HAP-1 (cell line): Measurements from ENCODE around the gene REEP6.
"Not testable (repeated sequence)": the region's sequence is repeated elsewhere in the genome, so short reads cannot be mapped to it uniquely, and the experiment has no call there.

ENCODE experiments used
- DNase-seq, 2 experiments: peaks; one replicate each; pipeline ENCODE4 v3.0.0-alpha.2; 2016 to 2020; ENCODE audit warnings: low spot score in 2 of 2
- H3K27me3 ChIP-seq: fragments of 250-450 bp; sonication (Bioruptor Pico); 2 replicates; pipeline ENCODE4 v1.5.1; 2020; ENCODE audit warnings: low read depth, mild to moderate bottlenecking, moderate library complexity
- H3K36me3 ChIP-seq: fragments of 250-450 bp; sonication (Bioruptor Pico); replicated peaks from 2 replicates; pipeline ENCODE4 v1.5.1; 2020; ENCODE audit warnings: mild to moderate bottlenecking
- H3K4me1 ChIP-seq: fragments of 250-450 bp; sonication (Bioruptor Pico); 2 replicates; pipeline ENCODE4 v1.5.1; 2020; ENCODE audit warnings: mild to moderate bottlenecking
- H3K4me3 ChIP-seq: fragments of 250-450 bp; sonication (Bioruptor Pico); 2 replicates; pipeline ENCODE4 v1.5.1; 2020; ENCODE audit warnings: mild to moderate bottlenecking, moderate library complexity
- H3K9me3 ChIP-seq: fragments of 250-450 bp; sonication (Bioruptor Pico); 2 replicates; pipeline ENCODE4 v1.5.1; 2020; ENCODE audit warnings: mild to moderate bottlenecking, moderate library complexity
- in situ Hi-C: fragments of 300-500 bp; cut with MboI; formaldehyde crosslinking; loops from 3 replicates; pipeline ENCODE4 v1.14.3; 2020; ENCODE audit warnings: low sequenced_read_pairs, inconsistent platforms, mixed read lengths

REEP6 gene

GRCh38 chr19:1528596-1529429 lies 37.8 kb downstream of the REEP6 start:
- Histone ChIP-seq H3K4me1 (no peaks in the 10 kb centered on the region), H3K27me3 (peaks cover 14% of the 10 kb centered on the region; the same call in 1 of the 2 replicates), H3K4me3 (no peak overlapping the region), H3K9me3 (no peaks in the 10 kb centered on the region), H3K36me3 (no peaks in the 10 kb centered on the region)
- DNase-seq, result no peak
- in situ Hi-C loops, result no loop called here

DNA sequence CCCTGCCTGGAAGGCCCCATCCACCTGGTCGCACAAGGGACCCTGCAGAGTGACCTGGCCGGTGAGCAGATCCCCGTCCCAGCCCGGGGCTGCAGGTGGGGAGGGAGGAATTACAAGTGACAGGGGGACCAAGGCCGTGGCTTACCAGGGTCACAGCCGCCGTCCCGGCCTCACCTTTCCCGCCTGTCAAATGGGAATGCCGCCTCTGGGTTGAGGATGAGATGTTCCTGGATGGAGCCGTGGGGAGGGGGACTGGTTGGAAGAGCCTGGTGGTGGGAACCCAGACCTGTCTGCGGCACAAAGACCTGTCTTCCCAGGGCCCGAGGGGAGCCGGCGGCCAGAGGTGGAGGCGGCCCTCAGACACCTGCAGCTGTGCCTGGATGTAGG lies 38.4 kb downstream of the REEP6 start:
- H3K9me3 ChIP-seq, result no peaks in the 10 kb centered on the region
- no peak overlapping the region for H3K4me3 ChIP-seq
- no peaks in the 10 kb centered on the region for H3K36me3 ChIP-seq
- peaks cover 13% of the 10 kb centered on the region; the same call in 1 of the 2 replicates for H3K27me3 ChIP-seq
- in situ Hi-C loops, result no loop called here
- H3K4me1 ChIP-seq, result no peaks in the 10 kb centered on the region
- DNase-seq, result no peak

DNA sequence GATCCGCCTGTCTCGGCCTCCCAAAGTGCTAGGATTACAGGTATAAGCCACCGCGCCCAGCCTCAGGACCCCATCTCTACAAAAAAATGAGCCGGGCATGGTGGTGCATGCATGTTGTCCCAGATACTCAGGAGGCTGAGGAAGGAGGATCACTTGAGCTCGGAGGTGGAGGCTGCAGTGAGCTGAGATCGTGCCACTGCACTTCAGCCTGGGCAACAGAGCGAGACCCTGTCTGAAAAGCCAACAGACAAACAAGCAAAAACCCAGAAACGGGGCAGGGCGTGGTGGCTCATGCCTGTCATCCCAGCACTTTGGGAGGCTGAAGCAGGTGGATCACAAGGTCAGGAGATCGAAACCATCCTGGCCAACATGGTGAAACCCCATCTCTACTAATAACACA lies 39.9 kb downstream of the REEP6 start:
- H3K4me3 ChIP-seq, in situ Hi-C loops, H3K27me3 ChIP-seq, DNase-seq, H3K4me1 ChIP-seq, H3K36me3 ChIP-seq, H3K9me3 ChIP-seq: not testable (repeated sequence)

DNA sequence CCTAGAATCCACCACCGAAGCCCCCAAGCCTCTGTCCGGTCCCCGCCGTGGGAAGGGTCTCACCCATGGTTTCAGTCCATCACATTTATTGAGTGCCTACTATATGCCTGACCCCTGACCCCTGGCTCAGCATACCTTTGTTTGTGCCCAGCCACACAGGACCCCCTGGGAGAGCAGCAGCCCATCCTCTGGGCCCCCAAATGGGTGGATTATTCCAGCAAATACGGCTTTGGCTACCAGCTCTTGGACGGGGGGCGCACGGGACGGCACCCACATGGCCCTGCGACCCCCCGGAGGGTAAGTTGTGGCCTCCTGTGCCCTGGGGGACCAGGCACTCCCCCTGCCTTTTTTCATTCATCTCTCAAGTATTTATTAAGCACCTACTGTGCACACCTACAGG lies 40.6 kb downstream of the REEP6 start:
- in situ Hi-C loops, result no loop called here

GRCh38 chr19:1532003-1532402 lies 41.0 kb downstream of the REEP6 start:
- H3K36me3 ChIP-seq, result no peaks in the 10 kb centered on the region
- no peaks in the 10 kb centered on the region for H3K4me1 ChIP-seq
- DNase-seq, result no peak
- H3K27me3 ChIP-seq, result no peaks in the 10 kb centered on the region
- H3K4me3 ChIP-seq, result no peak overlapping the region
- no peaks in the 10 kb centered on the region for H3K9me3 ChIP-seq
- in situ Hi-C loops, result no loop called here

More for the DNA sequence above, 40.6 kb downstream of the REEP6 start:
- Histone ChIP-seq H3K4me1 (no peaks in the 10 kb centered on the region), H3K4me3 (no peak overlapping the region), H3K36me3 (no peaks in the 10 kb centered on the region), H3K9me3 (no peaks in the 10 kb centered on the region), H3K27me3 (no peaks in the 10 kb centered on the region)
- no peak for DNase-seq

DNA sequence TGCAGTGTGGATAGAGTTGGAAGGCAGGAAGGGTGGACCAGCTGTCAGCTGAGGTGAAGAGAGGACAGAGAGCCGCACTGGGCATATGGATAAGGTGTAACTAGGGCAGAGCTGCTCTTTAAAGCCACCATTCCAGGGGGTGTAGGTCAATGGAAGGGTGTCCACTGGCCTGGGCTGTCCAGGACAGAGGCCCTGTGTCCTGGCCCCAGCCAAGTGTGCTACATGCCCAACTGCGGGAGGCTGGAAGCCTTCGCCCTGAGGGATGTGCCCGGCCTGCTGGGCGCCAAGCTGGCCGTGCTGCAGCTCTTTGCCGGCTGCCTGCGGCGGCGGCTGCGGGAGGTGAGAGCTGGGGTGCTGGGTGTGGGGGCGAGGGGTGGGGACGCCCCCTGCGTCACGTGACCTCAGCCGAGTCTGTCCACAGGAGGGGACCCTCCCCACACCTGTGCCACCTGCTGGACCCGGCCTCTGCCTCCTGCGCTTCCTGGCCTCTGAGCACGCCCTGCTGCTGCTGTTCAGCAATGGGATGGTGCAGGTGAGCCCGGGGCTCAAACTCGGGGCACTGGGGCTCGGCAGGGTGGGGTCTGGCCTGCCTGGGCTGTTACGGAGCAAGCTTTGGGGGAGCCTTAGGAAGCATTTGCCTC lies 42.6 kb downstream of the REEP6 start:
- DNase-seq, result no peak
- in situ Hi-C loops, result no loop called here
- no peaks in the 10 kb centered on the region for H3K27me3 ChIP-seq
- H3K9me3 ChIP-seq, result no peaks in the 10 kb centered on the region
- no peaks in the 10 kb centered on the region for H3K4me1 ChIP-seq
- H3K4me3 ChIP-seq, result no peak overlapping the region
- H3K36me3 ChIP-seq, result no peaks in the 10 kb centered on the region

DNA sequence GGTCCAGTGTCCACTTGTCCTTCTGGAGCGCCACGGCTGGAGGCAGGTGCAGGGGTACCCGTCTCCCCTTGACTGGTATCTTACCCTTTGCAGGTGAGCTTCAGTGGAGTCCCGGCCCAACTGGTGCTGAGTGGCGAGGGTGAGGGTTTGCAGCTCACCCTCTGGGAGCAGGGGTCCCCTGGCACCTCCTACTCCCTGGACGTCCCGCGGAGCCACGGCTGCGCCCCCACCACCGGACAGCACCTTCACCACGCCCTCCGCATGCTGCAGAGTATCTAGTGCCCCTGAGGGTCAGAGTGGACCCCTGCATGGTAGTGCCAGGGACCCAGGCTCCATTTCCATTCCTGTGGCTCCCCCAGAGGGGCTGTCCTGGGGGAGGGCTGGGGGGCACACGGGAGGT lies 44.0 kb downstream of the REEP6 start:
- no peak for DNase-seq
- in situ Hi-C loops, result no loop called here
- H3K27me3 ChIP-seq, result no peaks in the 10 kb centered on the region
- no peaks in the 10 kb centered on the region for H3K4me1 ChIP-seq
- H3K4me3 ChIP-seq, result no peak overlapping the region
- no peaks in the 10 kb centered on the region for H3K36me3 ChIP-seq
- no peaks in the 10 kb centered on the region for H3K9me3 ChIP-seq

GRCh38 chr19:1535699-1536098 lies 44.7 kb downstream of the REEP6 start:
- H3K4me3 ChIP-seq, H3K27me3 ChIP-seq, H3K4me1 ChIP-seq, H3K9me3 ChIP-seq, DNase-seq, in situ Hi-C loops, H3K36me3 ChIP-seq: not testable (repeated sequence)

DNA sequence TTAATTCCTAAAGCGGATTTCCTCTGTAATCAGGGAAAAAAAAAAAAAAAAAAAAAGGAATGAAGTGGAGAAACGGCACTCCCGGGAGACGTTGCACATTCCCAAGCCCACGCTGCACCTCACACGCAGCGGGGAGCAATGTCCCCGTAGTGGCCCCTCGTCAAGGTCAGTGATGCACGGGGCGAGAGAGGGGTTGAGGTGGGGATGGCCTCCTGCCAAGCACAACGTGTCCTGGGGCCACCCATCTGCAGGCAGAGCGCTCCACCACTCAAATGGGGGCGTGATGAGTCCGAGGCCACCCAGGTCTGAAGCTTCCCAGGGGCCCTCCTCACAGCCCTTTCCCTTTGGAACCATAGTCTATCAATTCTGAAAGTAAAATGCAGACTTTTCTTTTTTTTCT lies 48.0 kb downstream of the REEP6 start:
- no peak for DNase-seq
- Histone ChIP-seq H3K9me3 (peaks cover 3% of the 10 kb centered on the region; the same call in 1 of the 2 replicates), H3K27me3 (no peaks in the 10 kb centered on the region), H3K36me3 (no peaks in the 10 kb centered on the region), H3K4me1 (peaks cover 2% of the 10 kb centered on the region; the same call in 1 of the 2 replicates), H3K4me3 (no peak overlapping the region)
- in situ Hi-C loops, result no loop called here

DNA sequence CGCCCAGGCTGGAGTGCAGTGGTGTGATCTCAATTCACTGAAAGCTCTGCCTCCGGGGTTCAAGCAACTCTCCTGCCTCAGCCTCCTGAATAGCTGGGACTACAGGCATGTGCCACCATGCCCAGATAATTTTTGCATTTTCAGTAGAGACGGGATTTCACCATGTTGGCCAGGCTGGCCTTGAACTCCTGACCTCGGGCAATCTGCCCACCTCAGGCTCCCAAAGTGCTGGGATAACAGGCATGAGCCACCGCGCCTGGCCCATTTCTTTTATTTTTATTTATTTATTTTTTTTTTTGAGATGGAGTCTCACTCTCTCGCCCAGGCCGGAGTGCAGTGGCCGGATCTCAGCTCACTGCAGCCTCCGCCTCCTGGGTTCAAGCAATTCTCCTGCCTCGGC lies 48.8 kb downstream of the REEP6 start:
- H3K9me3 ChIP-seq, H3K27me3 ChIP-seq, in situ Hi-C loops, H3K4me1 ChIP-seq, H3K36me3 ChIP-seq, H3K4me3 ChIP-seq, DNase-seq: not testable (repeated sequence)

GRCh38 chr19:1540365-1540925 lies 49.5 kb downstream of the REEP6 start:
- in situ Hi-C loops, result no loop called here
- H3K9me3 ChIP-seq, result peaks cover 3% of the 10 kb centered on the region; the same call in 1 of the 2 replicates
- H3K4me1 ChIP-seq, result peaks cover 2% of the 10 kb centered on the region; the same call in 1 of the 2 replicates
- DNase-seq, result no peak
- no peak overlapping the region for H3K4me3 ChIP-seq
- H3K27me3 ChIP-seq, result no peaks in the 10 kb centered on the region
- no peaks in the 10 kb centered on the region for H3K36me3 ChIP-seq
